Activated naive CD4-positive, alpha-beta T cell treated with anti-CD3 and anti-CD28 coated beads, Interleukin-2, amount 50 U/mL, for 72 hours (primary cell): ENCODE results near the gene DSG3. TPM values are rescaled to one million over a fixed set of nuclear protein-coding genes. Genes with fewer than 3 reads are reported as not detected.
"Not testable (repeated sequence)": the region's sequence is repeated elsewhere in the genome, so short reads cannot be mapped to it uniquely, and the experiment has no call there.

Experiments used
- ATAC-seq, 2 donors: fragments of 150-1000 bp; cut with Tn5 transposase; 2 replicates each; pipeline ENCODE4 v1.10.0; 2021; ENCODE audit warnings: mild to moderate bottlenecking in 2 of 2, moderate library complexity in 2 of 2
- DNase-seq, 2 donors: peaks; one replicate each; pipeline ENCODE4 v3.0.0; 2021 to 2022; ENCODE audit warnings: low spot score in 2 of 2
- H3K27ac Mint-ChIP-seq, 2 donors: one replicate each; pipeline ENCODE4 v1.8.0; 2022; ENCODE audit warnings: mild to moderate bottlenecking in 2 of 2, mixed read lengths in 2 of 2
- H3K36me3 Mint-ChIP-seq, 2 donors: one replicate each; pipeline ENCODE4 v1.8.0; 2022; ENCODE audit warnings: mixed read lengths in 2 of 2
- H3K9me3 Mint-ChIP-seq, 2 donors: one replicate each; pipeline ENCODE4 v1.8.0; 2022; ENCODE audit warnings: mixed read lengths in 2 of 2
- total RNA-seq, 2 donors: library from RNA; stranded (reverse); gene quantifications; one replicate each; pipeline ENCODE4 v1.2.3, GENCODE V29; 2022

DSG3 gene
- total RNA-seq, 2 donors from 2014 or later = not detected

DNA sequence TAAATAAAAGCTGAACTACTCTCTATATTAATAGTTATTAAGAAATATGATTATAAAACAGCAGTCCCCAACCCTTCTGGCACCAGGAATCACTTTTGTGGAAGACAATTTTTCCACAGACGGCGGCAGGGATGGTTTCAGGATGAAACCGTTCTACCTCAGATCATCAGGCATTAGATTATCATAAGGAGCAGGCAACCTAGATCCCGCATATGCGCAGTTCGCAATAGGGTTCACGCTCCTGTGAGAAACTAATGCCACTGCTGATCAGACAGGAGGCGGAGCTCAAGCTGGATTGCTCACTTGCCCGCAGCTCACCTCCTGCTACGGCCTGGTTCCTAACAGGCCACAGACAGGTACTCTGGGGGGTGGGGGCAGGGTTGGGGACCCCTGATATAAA, 31.1 kb downstream of the DSG3 start:
- DNase-seq (no peak), ATAC-seq (no peak)
- Mint-ChIP-seq H3K36me3 (no peaks in the 10 kb centered on the region), H3K9me3 (no peaks in the 10 kb centered on the region), H3K27ac (no peak overlapping the region)

DNA sequence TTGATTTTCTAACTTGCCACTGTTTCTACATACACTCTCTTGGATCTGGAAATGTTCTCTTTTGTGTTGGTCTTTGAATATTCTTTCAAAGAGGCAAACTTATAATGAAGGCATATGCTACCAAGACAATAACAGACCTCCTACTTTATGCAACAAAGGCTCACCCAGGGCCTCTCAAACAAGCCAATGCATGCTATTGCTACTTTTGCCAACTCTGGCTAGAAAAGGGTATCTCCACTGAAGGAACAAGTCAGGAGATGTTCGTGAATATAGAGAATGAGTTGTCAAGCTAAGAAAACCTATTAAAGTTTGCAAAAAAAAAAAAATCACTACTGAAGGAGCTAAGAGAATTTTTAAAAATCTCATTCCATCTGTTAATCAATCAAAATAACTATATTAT, 34.5 kb downstream of the DSG3 start:
- no peak for ATAC-seq

GRCh38 chr18:31483396-31483795, 35.9 kb downstream of the DSG3 start:
- no peak for ATAC-seq
- DNase-seq = no peak
- Mint-ChIP-seq H3K36me3 (no peaks in the 10 kb centered on the region), H3K9me3 (no peaks in the 10 kb centered on the region), H3K27ac (no peak overlapping the region)

More for the DNA sequence above, 34.5 kb downstream of the DSG3 start:
- Mint-ChIP-seq H3K36me3 (no peaks in the 10 kb centered on the region), H3K27ac (no peak overlapping the region), H3K9me3 (no peaks in the 10 kb centered on the region)
- DNase-seq = no peak

GRCh38 chr18:31484461-31484860, 36.9 kb downstream of the DSG3 start:
- no peaks in the 10 kb centered on the region for H3K36me3 Mint-ChIP-seq
- DNase-seq = no peak
- H3K27ac Mint-ChIP-seq = no peak overlapping the region
- H3K9me3 Mint-ChIP-seq = peaks cover 0 to 4% of the 10 kb centered on the region in 2 donors
- no peak for ATAC-seq

DNA sequence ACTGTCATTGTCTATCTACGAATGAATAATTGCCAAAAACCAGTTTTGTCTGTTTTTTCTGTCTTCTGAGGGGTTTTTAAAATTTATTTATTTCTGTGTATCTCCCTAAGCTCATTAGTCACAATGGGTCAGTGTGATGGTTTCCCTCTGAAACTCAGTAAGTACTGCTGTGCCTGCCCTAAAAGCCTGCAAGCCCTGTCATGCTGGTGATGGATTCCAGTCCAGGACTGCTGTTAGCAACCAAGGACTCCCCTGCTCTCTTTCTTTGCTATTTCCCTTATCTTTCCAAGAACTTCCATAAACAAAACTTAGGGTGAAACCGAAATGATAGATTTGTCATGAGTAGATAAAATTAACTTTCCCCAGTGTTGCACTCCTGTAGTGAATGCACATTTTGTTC, 38.6 kb downstream of the DSG3 start:
- no peak for ATAC-seq

GRCh38 chr18:31487246-31488015, 39.9 kb downstream of the DSG3 start:
- no peak for DNase-seq
- Mint-ChIP-seq H3K9me3 (peaks cover 0 to 6% of the 10 kb centered on the region in 2 donors), H3K36me3 (no peaks in the 10 kb centered on the region), H3K27ac (no peak overlapping the region)
- ATAC-seq = no peak

More for the DNA sequence above, 38.6 kb downstream of the DSG3 start:
- Mint-ChIP-seq H3K27ac (no peak overlapping the region), H3K36me3 (no peaks in the 10 kb centered on the region), H3K9me3 (peaks cover 0 to 6% of the 10 kb centered on the region in 2 donors)
- no peak for DNase-seq

GRCh38 chr18:31489311-31489710, 41.8 kb downstream of the DSG3 start:
- H3K9me3 Mint-ChIP-seq = peaks cover 0 to 6% of the 10 kb centered on the region in 2 donors
- H3K36me3 Mint-ChIP-seq = no peaks in the 10 kb centered on the region
- ATAC-seq (no peak), DNase-seq (no peak)
- no peak overlapping the region for H3K27ac Mint-ChIP-seq

GRCh38 chr18:31490387-31490786, 42.8 kb downstream of the DSG3 start:
- ATAC-seq (peak; percentile 63 to 97), DNase-seq (no peak)
- Mint-ChIP-seq H3K36me3 (no peaks in the 10 kb centered on the region), H3K27ac (no peak overlapping the region), H3K9me3 (peaks cover 0 to 6% of the 10 kb centered on the region in 2 donors)

DNA sequence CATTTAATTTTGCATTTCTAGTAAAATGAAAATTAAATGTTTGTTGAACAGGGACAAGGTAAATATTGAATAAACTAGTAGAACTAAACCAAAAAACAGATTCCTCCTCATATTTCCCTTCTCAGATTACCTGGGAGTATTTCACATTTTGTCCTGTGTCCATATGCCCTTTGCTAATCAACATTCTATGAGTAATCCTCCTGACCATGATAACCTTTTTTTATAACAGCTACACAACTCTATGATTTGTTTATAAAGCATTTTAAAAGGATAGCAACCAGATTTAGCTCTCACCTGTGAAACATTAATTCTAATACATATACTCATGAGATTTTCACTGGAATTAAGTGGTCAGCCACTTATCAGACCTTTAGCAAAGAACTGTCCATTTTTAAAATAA, 43.3 kb downstream of the DSG3 start:
- DNase-seq (no peak), ATAC-seq (no peak)
- H3K36me3 Mint-ChIP-seq = no peaks in the 10 kb centered on the region
- H3K9me3 Mint-ChIP-seq = peaks cover 0 to 6% of the 10 kb centered on the region in 2 donors
- no peak overlapping the region for H3K27ac Mint-ChIP-seq

GRCh38 chr18:31491586-31491985, 44.0 kb downstream of the DSG3 start:
- Mint-ChIP-seq H3K36me3 (no peaks in the 10 kb centered on the region), H3K9me3 (peaks cover 0 to 6% of the 10 kb centered on the region in 2 donors), H3K27ac (no peak overlapping the region)
- DNase-seq = no peak
- ATAC-seq = no peak

GRCh38 chr18:31492671-31493070, 45.1 kb downstream of the DSG3 start:
- Mint-ChIP-seq H3K9me3 (peaks cover 0 to 6% of the 10 kb centered on the region in 2 donors), H3K36me3 (no peaks in the 10 kb centered on the region), H3K27ac (no peak overlapping the region)
- DNase-seq = no peak
- no peak for ATAC-seq

DNA sequence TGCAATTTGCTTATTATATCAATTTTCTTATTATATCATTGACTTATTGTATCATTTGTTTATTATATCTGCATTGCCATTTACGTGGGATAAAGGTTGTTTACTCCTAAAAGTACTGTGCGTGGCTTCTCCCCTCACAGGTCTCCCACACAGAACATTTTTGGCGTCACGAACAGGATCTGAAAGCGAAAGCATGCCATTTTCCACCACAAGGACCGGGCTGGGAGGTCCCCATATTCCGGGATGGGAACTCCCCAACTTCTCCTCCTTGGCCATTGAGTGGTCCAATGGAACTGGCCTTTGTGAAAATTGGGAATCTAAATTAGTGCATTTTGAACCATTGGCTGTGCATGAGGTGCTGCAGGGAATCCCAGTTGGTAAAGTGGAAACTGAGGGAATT, 45.6 kb downstream of the DSG3 start:
- Mint-ChIP-seq H3K9me3 (peaks cover 0 to 6% of the 10 kb centered on the region in 2 donors), H3K36me3 (no peaks in the 10 kb centered on the region), H3K27ac (no peak overlapping the region)
- DNase-seq = no peak
- ATAC-seq = no peak

GRCh38 chr18:31493941-31494340, 46.4 kb downstream of the DSG3 start:
- DNase-seq = no peak
- no peak overlapping the region for H3K27ac Mint-ChIP-seq
- H3K36me3 Mint-ChIP-seq = no peaks in the 10 kb centered on the region
- no peak for ATAC-seq
- H3K9me3 Mint-ChIP-seq = peaks cover 0 to 6% of the 10 kb centered on the region in 2 donors

- not testable (repeated sequence) for DNase-seq, H3K36me3 Mint-ChIP-seq, ATAC-seq, H3K9me3 Mint-ChIP-seq, H3K27ac Mint-ChIP-seq
Observed at GRCh38 chr18:31494705-31495244, 47.2 kb downstream of the DSG3 start.

DNA sequence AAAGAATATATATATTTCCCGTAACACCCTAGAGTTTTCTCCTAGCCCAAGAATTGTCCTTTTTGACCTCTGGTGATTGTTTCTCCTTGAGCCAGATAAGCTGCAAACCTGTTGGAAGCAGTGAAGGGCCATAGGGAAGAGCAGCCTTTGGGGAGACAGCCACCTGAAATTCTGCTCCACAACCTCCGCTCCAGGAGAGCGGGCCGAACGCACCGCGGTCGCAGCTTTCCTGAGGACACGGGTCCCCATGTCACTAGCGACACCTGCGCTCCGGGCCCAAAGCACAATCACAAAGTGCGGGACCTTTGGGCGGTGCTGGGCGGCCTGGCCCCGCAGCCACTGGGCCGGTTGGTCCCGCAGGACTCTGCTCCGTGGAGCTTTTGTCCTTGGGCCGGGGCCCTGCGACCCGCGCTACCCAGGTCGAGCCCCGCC, 49.9 kb downstream of the DSG3 start:
- Mint-ChIP-seq H3K27ac (no peak overlapping the region), H3K9me3 (no peaks in the 10 kb centered on the region), H3K36me3 (no peaks in the 10 kb centered on the region)
- DNase-seq = no peak
- ATAC-seq = no peak

- peak within 1 kb of the TSS in 1 of 2 donors; percentile 29 for H3K27ac Mint-ChIP-seq
- DNase-seq (peak in 1 of 2 donors; percentile 33), ATAC-seq (peak; percentile 75 to 86)
- H3K36me3 Mint-ChIP-seq = no peaks in the 10 kb centered on the region
- no peaks in the 10 kb centered on the region for H3K9me3 Mint-ChIP-seq
Observed at GRCh38 chr18:31497836-31498573, 50.5 kb downstream of the DSG3 start, which contains the start of gene DSG2. Gene DSG2, plus strand, starts transcription at chr18:31498177. Its CDS starts 75 bp downstream, at chr18:31498252.
